ENCODE measurements around the gene LHX1.

The LHX1 gene

GRCh38 chr17:36889770-36890349 lies 47.4 kb upstream of the LHX1 start:
- TF ChIP-seq SNAI2 (CRISPR knock-in tag; IDR thresholded peaks at IDR 0.05): no peak
- no peak for TF ChIP-seq OSR1 (CRISPR knock-in tag; IDR thresholded peaks at IDR 0.05)
- TF ChIP-seq TCF4 (CRISPR knock-in tag; IDR thresholded peaks at IDR 0.05; ENCODE audit: borderline replicate concordance): no peak
- no peak for TF ChIP-seq ZNF8 (CRISPR knock-in tag; IDR thresholded peaks at IDR 0.05)
- TF ChIP-seq, protein P1, sequence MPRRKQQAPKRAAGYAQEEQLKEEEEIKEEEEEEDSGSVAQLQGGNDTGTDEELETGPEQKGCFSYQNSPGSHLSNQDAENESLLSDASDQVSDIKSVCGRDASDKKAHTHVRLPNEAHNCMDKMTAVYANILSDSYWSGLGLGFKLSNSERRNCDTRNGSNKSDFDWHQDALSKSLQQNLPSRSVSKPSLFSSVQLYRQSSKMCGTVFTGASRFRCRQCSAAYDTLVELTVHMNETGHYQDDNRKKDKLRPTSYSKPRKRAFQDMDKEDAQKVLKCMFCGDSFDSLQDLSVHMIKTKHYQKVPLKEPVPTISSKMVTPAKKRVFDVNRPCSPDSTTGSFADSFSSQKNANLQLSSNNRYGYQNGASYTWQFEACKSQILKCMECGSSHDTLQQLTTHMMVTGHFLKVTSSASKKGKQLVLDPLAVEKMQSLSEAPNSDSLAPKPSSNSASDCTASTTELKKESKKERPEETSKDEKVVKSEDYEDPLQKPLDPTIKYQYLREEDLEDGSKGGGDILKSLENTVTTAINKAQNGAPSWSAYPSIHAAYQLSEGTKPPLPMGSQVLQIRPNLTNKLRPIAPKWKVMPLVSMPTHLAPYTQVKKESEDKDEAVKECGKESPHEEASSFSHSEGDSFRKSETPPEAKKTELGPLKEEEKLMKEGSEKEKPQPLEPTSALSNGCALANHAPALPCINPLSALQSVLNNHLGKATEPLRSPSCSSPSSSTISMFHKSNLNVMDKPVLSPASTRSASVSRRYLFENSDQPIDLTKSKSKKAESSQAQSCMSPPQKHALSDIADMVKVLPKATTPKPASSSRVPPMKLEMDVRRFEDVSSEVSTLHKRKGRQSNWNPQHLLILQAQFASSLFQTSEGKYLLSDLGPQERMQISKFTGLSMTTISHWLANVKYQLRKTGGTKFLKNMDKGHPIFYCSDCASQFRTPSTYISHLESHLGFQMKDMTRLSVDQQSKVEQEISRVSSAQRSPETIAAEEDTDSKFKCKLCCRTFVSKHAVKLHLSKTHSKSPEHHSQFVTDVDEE (CRISPR knock-in tag; IDR thresholded peaks at IDR 0.05): no peak
- no peak for TF ChIP-seq CSDC2 (CRISPR knock-in tag; IDR thresholded peaks at IDR 0.05)
- TF ChIP-seq ARNTL (CRISPR knock-in tag; IDR thresholded peaks at IDR 0.05; ENCODE audit: borderline replicate concordance, low read depth): no peak
- TF ChIP-seq, protein P2, sequence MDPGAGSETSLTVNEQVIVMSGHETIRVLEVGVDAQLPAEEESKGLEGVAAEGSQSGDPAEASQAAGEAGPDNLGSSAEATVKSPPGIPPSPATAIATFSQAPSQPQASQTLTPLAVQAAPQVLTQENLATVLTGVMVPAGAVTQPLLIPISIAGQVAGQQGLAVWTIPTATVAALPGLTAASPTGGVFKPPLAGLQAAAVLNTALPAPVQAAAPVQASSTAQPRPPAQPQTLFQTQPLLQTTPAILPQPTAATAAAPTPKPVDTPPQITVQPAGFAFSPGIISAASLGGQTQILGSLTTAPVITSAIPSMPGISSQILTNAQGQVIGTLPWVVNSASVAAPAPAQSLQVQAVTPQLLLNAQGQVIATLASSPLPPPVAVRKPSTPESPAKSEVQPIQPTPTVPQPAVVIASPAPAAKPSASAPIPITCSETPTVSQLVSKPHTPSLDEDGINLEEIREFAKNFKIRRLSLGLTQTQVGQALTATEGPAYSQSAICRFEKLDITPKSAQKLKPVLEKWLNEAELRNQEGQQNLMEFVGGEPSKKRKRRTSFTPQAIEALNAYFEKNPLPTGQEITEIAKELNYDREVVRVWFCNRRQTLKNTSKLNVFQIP (CRISPR knock-in tag; IDR thresholded peaks at IDR 0.05; ENCODE audit: borderline replicate concordance, low read depth): no peak
- no peak for TF ChIP-seq RARB (CRISPR knock-in tag; IDR thresholded peaks at IDR 0.05)
- TF ChIP-seq ZFP30 (CRISPR knock-in tag; IDR thresholded peaks at IDR 0.05): no peak
- TF ChIP-seq GLIS3 (CRISPR knock-in tag; IDR thresholded peaks at IDR 0.05): no peak
- TF ChIP-seq ZNF565 (CRISPR knock-in tag; conservative IDR thresholded peaks at IDR 0.05; ENCODE audit: low read depth): no peak
- TF ChIP-seq ESRRG (CRISPR knock-in tag; IDR thresholded peaks at IDR 0.05): no peak
- TF ChIP-seq PPARA (CRISPR knock-in tag; IDR thresholded peaks at IDR 0.05; ENCODE audit: borderline replicate concordance): no peak
- ATAC-seq: no peak

GRCh38 chr17:36890398-36891168 lies 46.7 kb upstream of the LHX1 start:
- TF ChIP-seq RARB (CRISPR knock-in tag; IDR thresholded peaks at IDR 0.05) (no peak), ESRRG (CRISPR knock-in tag; IDR thresholded peaks at IDR 0.05) (no peak), BACH2 (CRISPR knock-in tag; IDR thresholded peaks at IDR 0.05; ENCODE audit: borderline replicate concordance) (no peak), ISL1 (CRISPR knock-in tag; IDR thresholded peaks at IDR 0.05) (no peak), ZNF70 (CRISPR knock-in tag; IDR thresholded peaks at IDR 0.05) (no peak), ZC3H10 (CRISPR knock-in tag; IDR thresholded peaks at IDR 0.05) (no peak), SNAI2 (CRISPR knock-in tag; IDR thresholded peaks at IDR 0.05) (no peak), CSDC2 (CRISPR knock-in tag; IDR thresholded peaks at IDR 0.05) (no peak), OSR1 (CRISPR knock-in tag; IDR thresholded peaks at IDR 0.05) (no peak), CSRNP3 (CRISPR knock-in tag; IDR thresholded peaks at IDR 0.05) (no peak), ZFP3 (CRISPR knock-in tag; IDR thresholded peaks at IDR 0.05) (no peak), PPARA (CRISPR knock-in tag; IDR thresholded peaks at IDR 0.05; ENCODE audit: borderline replicate concordance) (no peak)
- TF ChIP-seq, protein P3, sequence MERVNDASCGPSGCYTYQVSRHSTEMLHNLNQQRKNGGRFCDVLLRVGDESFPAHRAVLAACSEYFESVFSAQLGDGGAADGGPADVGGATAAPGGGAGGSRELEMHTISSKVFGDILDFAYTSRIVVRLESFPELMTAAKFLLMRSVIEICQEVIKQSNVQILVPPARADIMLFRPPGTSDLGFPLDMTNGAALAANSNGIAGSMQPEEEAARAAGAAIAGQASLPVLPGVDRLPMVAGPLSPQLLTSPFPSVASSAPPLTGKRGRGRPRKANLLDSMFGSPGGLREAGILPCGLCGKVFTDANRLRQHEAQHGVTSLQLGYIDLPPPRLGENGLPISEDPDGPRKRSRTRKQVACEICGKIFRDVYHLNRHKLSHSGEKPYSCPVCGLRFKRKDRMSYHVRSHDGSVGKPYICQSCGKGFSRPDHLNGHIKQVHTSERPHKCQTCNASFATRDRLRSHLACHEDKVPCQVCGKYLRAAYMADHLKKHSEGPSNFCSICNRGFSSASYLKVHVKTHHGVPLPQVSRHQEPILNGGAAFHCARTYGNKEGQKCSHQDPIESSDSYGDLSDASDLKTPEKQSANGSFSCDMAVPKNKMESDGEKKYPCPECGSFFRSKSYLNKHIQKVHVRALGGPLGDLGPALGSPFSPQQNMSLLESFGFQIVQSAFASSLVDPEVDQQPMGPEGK (CRISPR knock-in tag; IDR thresholded peaks at IDR 0.05; ENCODE audit: borderline replicate concordance): no peak
- ATAC-seq: no peak

- TF ChIP-seq ZFP3 (CRISPR knock-in tag; IDR thresholded peaks at IDR 0.05) (no peak), OSR1 (CRISPR knock-in tag; IDR thresholded peaks at IDR 0.05) (no peak), GLIS3 (CRISPR knock-in tag; IDR thresholded peaks at IDR 0.05) (no peak), CSDC2 (CRISPR knock-in tag; IDR thresholded peaks at IDR 0.05) (no peak), ISL1 (CRISPR knock-in tag; IDR thresholded peaks at IDR 0.05) (no peak), CREB5 (CRISPR knock-in tag; IDR thresholded peaks at IDR 0.05; ENCODE audit: low read depth) (no peak)
- TF ChIP-seq, protein P3 (CRISPR knock-in tag; IDR thresholded peaks at IDR 0.05; ENCODE audit: borderline replicate concordance): no peak
- ATAC-seq: no peak
Observed at GRCh38 chr17:36892112-36892838, 45.0 kb upstream of the LHX1 start.
